Measurements from ENCODE around the gene CFAP57.
"Not testable (repeated sequence)": the region's sequence is repeated elsewhere in the genome, so short reads cannot be mapped to it uniquely, and the experiment has no call there.

The CFAP57 gene

DNA sequence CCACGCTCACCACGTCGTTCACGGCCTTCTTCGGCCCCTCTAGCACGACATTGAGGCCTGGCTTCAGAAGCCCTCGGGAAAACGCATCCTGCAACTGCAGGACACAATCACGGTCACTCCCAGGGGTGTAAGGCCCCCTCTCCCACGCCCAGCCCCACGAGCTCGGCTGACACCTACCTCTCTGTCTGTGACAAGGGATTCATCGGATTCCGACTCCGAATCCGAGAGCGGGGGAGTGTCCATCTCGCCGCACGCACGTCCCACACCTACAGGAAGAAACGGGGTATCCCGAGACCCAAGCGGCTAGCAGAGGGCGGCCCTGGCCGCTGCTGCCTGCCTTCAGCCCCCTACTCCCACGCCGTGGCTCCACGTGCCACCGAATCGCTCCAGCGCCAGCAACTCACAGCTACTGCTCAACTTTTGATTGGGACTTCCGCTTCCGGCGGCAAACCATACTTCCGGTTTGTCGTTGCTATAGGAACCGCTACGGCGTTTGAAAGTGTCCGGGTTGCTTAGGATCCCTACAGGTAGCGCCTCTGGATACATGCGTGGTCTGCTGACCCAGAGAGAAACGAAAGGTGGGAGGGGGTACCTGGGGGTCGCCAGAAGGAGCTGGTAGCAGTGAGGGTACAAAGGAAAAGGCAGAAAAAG, at the start of gene CFAP57, which contains the start of gene EBNA1BP2:
Gene CFAP57, plus strand, starts transcription at position 455 of the 651 bp plus-strand sequence. CDS start 424 bp downstream, outside the sequence.
Gene EBNA1BP2, minus strand, starts transcription at position 415 of the 651 bp plus-strand sequence. Its CDS starts 172 bp downstream, at position 243.
- peak; percentile 94 for DNase-seq

DNA sequence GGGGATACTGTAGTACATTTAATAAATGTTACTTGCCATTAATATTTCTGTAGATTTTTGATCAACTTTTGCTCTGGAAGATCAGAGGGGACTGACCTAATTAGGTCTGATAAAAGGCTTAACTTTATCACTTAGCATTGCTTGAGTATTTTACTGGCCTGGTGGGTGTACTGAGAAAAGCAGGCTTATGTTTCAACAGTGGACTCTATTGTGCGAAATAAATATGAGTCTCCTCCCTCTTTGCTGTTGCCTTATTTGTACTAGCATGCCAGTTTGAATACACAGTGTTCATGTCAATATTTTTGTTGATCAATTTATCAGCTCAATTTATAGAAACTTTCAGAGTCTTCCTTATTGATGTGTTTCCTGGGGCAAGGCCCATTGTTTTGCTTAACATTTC, 49.1 kb upstream of the CFAP57 start:
- no peak for DNase-seq

DNA sequence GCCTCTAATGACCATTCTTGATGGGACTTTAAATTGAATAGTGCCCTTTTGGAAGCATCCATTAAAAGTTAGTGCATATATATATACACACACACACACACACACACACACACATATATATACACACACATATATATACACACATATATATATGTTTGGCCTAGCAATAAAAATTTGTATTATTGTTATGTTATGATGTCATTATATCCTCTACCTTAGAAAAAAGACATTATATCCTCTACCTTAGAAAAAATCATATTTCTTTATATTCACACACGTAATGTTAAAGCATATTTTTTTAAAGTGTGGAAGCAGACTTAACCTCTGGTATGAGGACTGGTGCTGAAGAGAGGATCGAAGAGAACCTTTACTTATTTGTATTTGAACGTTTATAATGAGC, 43.3 kb upstream of the CFAP57 start:
- DNase-seq: no peak

DNA sequence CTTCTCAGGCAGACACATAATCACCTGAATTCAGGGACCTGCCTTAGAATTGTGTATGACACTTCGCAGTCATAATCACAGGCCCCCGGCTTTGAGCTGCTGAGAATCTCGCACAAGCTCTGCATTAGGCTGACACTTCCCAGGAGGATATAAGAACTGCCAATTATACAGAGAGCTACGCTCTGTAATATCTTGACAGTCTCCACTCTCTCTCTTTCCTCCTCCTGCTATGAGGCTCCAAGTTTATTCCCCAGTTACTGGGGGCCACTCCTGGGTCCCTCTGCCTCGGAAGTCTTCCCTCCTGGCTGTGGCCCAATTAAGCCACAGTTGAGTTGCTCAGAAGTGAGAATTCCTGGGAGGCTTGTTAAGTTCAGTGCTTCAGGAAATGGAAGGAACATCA, 42.7 kb upstream of the CFAP57 start:
- DNase-seq: no peak

DNA sequence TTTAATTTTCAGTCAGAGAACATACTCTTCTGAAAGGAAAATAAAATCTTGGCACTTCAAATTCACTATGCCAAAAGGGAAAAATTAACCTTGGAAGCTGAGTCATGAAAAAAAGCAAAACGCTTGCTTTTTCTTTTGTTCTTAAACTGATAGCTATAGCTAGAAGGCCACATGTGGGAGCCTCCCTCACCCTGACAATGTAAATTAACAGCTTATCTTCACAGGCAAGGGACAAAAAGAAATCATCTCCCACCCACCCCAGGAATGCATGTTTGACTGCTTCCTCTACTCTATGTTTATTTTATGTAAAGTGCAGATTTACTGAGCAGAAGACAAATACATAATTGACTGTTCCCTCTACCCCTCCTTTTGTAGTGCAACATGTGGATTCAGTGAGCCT, 38.1 kb upstream of the CFAP57 start:
- DNase-seq: no peak

DNA sequence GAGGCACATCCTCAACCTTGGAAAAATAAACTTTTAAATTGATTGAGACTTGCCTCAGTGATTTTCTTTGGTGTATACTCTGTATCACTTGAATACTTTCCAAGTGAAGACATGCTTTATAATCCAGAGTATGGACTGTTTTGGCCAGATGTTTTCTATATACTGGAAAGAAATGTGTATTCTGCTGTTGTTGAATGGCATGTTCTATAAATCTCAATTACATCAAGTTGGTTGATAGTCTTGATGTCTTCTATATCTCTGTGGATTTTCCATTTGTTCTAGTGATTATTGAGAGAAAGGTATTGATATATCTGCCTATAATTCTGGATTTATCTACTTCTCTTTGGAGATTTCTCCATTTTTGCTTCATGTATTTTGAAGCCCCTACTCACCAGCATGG, 37.5 kb upstream of the CFAP57 start:
- DNase-seq: no peak

DNA sequence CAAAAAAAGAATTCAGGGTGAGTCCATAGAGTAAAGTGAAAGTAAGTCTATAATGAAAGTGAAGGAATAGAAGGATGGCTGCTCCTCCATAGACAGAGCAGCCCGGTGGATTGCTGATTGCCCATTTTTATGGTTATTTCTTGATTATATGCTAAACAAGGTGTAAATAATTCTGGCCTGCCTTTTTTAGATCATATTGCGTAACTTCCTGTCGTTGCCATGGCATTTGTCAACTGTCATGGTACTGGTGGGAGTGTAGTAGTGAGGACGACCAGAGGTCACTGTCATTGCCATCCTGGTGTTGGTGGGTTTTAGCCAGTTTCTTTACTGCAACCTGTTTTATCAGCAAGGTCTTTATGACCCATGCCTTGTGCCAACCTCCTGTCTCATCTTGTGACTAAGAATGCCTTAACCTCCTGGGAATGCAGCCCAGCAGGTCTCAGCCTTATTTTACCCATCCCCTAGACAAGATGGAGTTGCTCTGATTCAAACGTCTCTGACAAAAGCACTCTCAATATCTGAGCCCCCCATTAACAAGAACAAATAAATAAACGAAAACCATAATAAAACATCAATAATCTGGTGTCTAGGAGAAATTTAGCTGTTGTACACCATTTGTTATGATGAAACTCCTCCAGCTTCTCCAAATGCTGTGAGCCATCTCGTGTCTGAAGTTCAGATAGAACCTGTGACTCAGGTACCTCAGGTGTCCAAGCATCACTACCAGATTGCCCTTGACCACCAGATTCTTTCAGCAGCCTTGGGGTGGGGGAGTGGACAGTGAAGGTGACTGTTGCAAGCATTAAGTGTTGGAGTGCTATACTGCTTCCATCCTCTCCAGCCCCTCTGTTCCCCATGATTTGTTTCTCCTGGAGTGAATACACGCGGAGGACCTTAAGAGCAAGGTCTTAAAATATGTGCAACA, 36.0 kb upstream of the CFAP57 start:
- DNase-seq: no peak

DNA sequence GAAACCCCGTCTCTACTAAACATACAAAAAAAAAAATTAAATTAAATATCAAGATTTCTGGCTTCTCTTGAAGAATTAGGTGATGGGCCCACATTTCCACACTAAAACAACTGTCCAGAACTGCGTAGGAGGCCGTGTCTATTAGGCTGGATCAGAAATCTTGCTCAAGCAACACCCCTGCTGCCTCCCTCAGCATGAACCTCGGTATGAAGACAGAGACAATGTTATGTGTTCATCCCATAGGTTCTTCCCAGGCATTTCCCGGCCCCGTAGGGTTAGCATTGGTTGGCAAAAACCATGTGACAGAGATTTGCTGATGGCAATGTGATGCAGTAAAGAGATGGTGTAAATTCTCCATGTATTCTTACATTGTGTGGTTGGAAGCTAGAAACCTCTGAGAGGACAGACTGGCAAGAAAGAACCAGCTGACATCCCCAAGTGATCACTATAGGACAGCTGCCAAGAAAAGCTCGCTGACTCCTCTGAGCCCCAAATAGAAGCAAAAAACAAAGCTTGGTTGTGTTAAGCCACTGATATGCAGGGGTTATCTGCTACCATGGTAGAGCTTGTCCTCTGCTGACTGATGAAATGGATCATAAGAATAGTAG, 34.6 kb upstream of the CFAP57 start:
- DNase-seq: no peak

DNA sequence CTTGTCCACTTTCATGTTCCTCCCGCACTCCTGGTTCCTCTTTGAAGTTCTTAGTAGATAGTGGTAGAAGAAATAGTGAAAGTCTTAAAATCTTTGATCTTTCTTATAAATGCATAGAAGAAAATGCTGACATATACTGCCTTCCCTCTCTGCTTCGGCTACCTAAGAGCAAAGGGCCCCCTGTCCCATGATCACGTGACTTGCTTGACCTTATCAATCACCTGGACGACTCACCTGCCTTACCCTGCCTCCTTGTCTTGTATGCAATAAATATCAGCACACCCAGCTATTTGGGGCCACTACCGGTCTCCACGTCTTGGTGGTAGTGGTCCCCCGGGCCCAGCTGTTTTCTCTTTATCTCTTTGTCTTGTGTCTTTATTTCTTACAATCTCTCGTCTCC, 32.8 kb upstream of the CFAP57 start:
- DNase-seq: not testable (repeated sequence)

DNA sequence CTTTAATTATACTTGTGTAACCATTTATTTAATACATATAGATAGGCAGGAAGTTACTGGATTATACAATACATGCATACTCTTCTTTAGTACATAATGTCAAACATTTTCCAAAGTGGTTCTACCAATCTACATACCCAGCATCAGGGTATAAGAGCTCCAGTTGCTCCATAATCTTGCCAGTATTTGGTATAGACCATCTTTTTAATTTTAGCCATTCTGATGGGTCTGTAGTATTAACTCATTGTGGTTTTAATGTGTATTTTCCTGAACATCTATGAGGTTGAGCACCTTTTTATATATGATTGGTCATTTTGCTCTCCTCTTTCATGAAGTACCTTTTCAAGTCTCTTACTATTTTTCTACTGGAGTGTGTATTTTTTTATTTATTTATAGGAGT, 32.1 kb upstream of the CFAP57 start:
- no peak for DNase-seq

DNA sequence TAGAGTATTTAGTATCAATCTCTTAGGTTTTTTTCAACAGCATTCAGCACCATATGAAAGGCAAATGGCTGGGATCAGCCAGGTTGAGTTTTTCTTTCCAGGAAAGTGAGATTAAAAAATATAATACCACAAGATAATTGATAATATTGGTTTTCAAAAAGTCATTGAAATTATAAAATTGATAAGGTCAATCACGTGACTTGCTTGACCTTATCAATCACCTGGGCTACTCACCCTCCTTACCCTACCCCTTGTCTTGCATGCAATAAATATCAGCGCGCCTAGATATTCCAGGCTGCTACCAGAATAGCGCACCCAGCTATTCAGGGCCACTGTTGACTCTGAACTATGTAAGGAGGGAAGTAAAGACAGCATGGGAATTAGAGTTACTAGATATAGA, 31.5 kb upstream of the CFAP57 start:
- DNase-seq: no peak

DNA sequence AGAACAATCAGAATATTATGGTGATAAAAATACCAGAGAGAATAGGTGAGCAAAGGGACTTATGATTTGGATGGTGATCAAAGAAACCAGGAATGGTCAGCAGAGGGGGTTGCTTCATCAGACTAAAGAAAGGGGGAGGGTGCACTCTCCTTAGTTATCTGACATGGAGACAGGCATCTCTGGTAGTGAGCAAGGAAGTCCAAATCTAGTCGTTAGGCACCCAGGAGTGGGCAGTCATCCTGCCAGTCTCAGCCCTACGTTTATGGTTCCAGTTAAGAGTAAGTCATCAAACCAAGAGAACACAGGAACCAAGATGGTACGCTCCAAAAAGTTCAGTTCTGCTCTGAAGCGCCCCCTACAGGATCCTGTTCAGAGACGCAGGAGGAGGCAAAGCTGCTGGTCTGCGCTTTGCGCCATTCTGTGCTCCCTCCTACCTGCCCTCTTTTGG, 28.7 kb upstream of the CFAP57 start:
- peak; percentile 25 for DNase-seq

DNA sequence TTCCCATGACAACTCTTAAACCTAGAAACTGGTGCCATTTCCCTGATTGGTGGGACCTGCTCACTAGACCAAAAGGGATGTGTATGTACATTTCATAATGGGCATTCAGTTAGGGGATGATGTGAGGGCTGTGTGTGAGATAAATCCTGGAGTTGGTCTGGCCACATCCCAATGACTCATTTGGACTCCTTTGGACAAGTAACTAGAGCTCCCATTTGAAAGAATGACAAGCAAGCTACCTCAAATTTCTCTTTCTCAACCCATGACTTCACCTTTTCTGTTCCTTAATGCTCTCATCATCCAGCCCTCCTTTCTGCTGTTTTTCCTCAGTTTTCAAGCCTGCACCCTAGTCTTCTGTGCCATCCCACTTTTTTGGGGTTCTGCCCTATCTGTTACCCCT, 27.9 kb upstream of the CFAP57 start:
- peak; percentile 56 for DNase-seq

DNA sequence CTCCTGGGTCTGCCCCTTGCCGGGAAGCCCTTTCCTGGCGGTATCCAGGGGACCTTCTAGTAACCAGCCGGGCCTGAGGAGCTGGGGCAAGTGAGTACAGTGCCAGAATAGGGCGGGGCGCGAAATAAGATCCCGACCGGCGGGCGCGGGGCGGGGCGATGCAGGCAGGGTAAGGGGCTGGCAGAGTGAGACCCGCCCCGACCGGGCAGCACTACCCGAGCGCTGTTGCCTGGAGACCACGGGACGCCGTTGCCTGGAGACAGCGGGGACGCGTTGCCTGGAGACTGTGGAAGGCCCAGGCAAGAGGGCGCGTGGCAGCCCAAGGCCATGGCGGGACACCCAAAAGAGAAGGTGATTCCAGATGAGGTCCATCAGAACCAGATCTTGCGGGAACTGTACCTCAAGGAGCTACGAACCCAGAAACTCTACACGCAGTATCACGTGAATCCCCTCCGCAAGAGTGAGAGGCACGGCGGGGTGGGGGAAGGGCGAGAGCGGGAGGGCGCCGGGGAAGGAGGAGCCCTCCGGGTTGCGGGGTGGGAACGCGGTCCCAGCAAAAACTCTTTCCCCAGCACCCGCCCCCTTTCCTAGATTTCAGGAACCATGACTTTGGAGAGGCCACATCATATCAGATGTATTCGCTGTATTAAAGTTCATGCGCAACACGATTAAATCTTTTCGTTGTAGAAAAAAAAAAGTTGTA, 24.4 kb upstream of the CFAP57 start:
- DNase-seq: peak; percentile 81

DNA sequence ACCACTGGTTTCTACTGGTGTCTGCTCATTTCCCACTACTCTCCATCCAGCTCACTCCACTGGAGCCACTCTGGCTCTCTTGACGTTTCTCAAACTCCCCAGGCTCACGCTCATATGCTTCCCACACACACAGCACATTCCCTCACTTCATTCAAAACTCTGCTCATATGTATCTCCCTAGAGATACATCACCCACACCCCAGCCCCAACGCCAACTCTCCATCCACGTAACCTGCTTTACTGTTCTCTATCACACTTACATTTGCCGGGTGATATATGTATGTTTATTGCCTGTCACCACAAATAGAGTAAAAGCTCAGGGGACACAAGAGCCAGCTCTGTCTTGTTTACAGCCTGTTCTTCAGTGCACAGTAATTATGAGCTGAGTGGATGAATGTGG, 22.2 kb upstream of the CFAP57 start:
- DNase-seq: no peak

DNA sequence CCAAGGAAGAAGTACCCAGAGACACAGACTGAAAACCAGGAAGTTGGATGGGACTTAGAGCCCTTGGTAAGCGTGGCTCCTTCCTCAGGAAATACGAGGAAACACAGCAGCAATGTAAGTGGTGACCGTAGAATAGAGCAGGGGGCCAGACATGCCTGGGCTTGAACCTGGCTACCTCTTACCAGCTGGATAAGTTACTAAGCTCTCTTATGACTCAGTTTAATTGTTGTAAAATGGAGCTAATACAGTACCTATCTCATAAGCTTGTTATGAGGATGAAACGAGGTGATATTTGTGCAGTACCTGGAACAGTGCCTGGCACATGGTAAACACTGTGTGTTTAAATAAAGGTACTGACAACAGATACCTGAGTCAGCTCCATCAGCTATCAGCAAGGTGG, 19.3 kb upstream of the CFAP57 start:
- peak; percentile 13 for DNase-seq

DNA sequence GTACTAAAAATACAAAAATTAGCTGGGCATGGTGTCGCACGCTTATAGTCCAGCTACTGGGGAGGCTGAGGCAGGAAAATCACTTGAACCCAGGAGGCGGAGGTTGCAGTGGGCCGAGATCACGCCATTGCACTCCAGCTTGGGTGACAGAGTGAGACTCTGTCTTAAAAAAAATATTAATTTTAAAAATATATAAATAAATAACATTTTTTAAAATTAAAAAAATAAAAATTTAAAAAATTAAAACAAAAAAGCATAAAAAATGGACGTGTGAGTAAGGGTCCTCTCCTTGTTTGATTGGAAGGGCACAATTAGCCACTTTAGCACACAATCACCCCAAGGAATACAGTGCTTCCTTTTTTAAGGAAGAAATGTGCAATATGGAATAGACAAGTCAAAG, 18.7 kb upstream of the CFAP57 start:
- DNase-seq: no peak

DNA sequence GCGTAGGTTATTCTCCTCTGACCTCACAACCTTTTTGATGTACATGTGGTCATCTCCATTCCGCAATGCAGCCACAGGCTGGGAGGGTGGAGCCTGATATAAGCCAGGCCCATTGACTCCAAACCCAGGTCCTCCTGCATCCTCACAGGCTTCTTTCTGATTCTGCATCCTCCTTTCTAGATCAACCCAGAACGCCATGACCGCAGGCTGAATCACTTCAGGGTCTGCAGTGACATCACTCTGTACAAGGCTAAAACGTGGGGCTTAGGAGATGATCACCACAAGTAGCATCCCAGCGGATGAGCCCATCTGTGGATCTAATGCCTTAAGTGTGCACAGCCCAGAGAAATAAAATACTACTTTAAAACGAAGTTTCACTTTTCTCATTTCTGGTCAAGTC, 16.1 kb upstream of the CFAP57 start:
- DNase-seq: peak; percentile 15

DNA sequence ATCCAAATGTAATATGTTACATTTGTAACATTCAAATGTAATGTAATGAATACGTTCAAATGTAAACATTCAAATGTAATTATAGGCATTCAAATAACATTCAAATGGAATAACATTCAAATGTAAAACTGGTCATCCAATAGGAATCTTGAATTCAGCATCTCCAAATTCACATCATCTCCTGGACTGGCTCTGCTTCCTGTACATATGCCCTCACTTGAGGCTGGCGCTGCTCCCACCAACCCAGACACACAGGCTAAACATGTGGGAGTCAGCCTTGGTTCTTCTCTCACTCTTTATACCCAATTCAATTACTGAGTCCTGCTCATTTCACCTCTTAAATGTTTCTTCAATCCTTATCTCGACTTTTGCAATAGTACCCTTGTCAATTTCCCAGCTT, 7.0 kb upstream of the CFAP57 start:
- no peak for DNase-seq

DNA sequence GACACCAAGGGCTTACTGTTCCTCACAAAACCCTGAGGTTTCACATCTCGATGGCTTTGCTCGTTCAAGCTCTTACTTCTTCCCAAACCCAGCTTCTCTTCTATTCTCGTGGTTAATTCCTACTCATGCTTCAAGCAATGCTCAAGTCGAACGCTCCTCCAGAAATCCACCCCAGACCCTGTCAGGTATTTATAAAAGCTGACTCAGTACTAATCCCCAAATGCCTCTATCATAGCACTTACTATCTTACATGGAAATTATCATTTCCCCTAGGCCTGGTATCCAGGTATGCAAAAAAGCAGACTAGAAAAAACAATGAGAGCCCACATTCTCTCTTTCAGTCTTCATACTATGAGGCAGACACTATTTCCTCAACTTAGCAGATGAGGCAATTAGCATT, 6.4 kb upstream of the CFAP57 start:
- no peak for DNase-seq

DNA sequence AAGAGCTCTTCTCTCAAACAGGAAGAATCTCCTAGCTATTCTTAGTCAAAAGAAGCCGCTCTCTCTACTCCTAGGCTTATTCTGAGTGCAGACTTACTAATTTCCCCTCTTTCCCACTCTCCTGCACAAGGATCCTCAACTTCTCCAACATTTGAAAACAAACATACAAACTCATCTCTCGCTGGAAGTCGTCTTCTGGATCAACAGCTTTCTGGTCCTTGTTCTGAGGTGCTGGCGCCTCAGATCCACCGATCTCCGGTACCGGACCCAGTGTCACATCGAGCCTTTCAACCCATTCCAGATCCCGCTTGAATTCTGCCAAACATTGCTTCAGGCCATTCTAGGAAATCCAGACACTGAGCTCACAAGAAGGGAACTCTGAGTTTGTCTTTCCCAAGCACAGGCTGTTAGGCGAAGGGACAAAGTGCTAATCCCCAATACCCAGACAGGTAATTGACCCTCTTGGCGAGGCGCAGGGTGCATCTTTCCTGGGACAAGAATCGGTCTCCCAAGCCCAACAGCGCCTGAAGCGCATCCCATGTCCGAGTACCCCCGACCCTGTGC, 736 bp upstream of the CFAP57 start:
- DNase-seq: no peak

DNA sequence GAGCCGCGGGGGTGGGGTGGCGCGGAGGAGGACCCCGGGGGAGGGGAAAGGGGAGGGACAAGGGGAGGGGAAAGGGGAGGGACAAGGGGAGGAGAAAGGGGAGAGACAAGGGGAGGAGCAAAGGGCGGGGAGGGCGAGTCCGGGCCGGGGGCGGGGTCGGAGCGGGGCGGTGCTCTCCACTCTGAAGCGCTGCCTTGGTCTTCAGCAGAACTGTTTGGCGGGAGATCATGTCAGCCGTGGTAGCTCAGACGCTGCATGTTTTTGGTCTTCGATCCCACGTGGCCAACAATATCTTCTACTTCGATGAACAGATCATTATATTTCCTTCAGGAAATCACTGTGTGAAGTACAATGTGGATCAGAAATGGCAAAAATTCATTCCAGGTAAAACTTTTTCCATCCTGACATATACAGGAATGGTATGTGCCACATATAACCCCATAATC, 420 bp downstream of the CFAP57 start:
- DNase-seq: peak; percentile 89

DNA sequence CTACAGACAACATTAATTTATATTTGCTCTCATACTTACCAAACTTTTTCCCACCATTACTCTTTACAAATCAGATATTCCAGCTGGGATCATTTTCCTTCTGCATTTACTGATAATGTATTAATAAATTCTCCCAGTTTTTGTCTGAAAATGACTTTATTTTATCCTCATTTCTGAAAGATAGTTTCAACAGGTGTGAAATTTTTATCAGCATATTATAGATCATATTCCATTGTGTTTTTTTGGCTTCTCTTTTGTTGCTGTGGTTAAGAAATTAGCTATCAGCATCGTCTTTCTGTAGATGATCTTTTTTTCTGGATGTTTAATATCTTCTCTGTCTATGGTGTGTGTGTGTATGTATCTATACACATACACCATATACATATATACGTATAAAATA, 2.7 kb downstream of the CFAP57 start:
- no peak for DNase-seq

Measured in EL (cell line).